H9 (cell line): ENCODE data around the gene TUBB4B. TPM values are rescaled to one million over a fixed set of nuclear protein-coding genes. Genes with fewer than 3 reads are reported as not detected.

Experiments used
- DNase-seq: peaks from one replicate; pipeline ENCODE4 v3.0.0-alpha.2; 2017
- H2AFZ ChIP-seq: one replicate; pipeline ENCODE4 v1.6.1; 2013; ENCODE audit warnings: mild to moderate bottlenecking, low read length, control low read depth, moderate library complexity
- H2AK5ac ChIP-seq: 2 replicates; pipeline ENCODE4 v1.6.1; 2013; ENCODE audit warnings: low read length, control low read depth, mixed read lengths; ENCODE audit not compliant: insufficient read length
- H2BK120ac ChIP-seq: one replicate; pipeline ENCODE4 v1.6.1; 2013; ENCODE audit warnings: low read depth, mild to moderate bottlenecking, low read length, control low read depth, inconsistent platforms; ENCODE audit not compliant: poor library complexity, severe bottlenecking
- H2BK12ac ChIP-seq: 2 replicates; pipeline ENCODE4 v1.6.1; 2013; ENCODE audit warnings: low read length, control low read depth, mixed read lengths, low read depth; ENCODE audit not compliant: insufficient read length
- H2BK15ac ChIP-seq: 2 replicates; pipeline ENCODE4 v1.6.1; 2013; ENCODE audit warnings: low read depth, low read length, control low read depth
- H2BK20ac ChIP-seq: one replicate; pipeline ENCODE4 v1.6.1; 2013; ENCODE audit warnings: low read depth, mild to moderate bottlenecking, low read length, control low read depth, inconsistent platforms; ENCODE audit not compliant: poor library complexity, severe bottlenecking
- H2BK5ac ChIP-seq: 2 replicates; pipeline ENCODE4 v1.6.1; 2013; ENCODE audit warnings: low read length, control low read depth, mixed read lengths; ENCODE audit not compliant: insufficient read length
- H3K14ac ChIP-seq: 2 replicates; pipeline ENCODE4 v1.6.1; 2013; ENCODE audit warnings: low read length, control low read depth; ENCODE audit not compliant: insufficient read depth
- H3K18ac ChIP-seq: 2 replicates; pipeline ENCODE4 v1.6.1; 2013; ENCODE audit warnings: low read depth, mild to moderate bottlenecking, mixed read lengths, low read length, control low read depth; ENCODE audit not compliant: insufficient read length
- H3K23ac ChIP-seq: 2 replicates; pipeline ENCODE4 v1.6.1; 2013; ENCODE audit warnings: low read length, control low read depth, mixed read lengths, low read depth; ENCODE audit not compliant: insufficient read length
- H3K23me2 ChIP-seq: 2 replicates; pipeline ENCODE4 v1.6.1; 2013; ENCODE audit warnings: low read depth, mild to moderate bottlenecking, mixed read lengths, low read length, control low read depth; ENCODE audit not compliant: insufficient read length, poor library complexity, severe bottlenecking
- H3K27ac ChIP-seq: 2 replicates; pipeline ENCODE4 v1.5.1; 2013; ENCODE audit warnings: low read length, control low read depth, mixed read lengths, low read depth; ENCODE audit not compliant: insufficient read length
- H3K27me3 ChIP-seq: 2 replicates; pipeline ENCODE4 v1.6.1; 2013; ENCODE audit warnings: low read length, control low read depth, inconsistent platforms; ENCODE audit not compliant: insufficient read depth
- H3K4ac ChIP-seq: 2 replicates; pipeline ENCODE4 v1.6.1; 2013; ENCODE audit warnings: low read depth, mild to moderate bottlenecking, control low read depth, inconsistent platforms, low read length, moderate library complexity
- H3K4me1 ChIP-seq: 2 replicates; pipeline ENCODE4 v1.6.1; 2013; ENCODE audit warnings: low read length, control low read depth, inconsistent platforms; ENCODE audit not compliant: insufficient read depth
- H3K4me2 ChIP-seq: 2 replicates; pipeline ENCODE4 v1.6.1; 2013; ENCODE audit warnings: low read length, control low read depth, mixed read lengths; ENCODE audit not compliant: insufficient read length, insufficient read depth
- H3K56ac ChIP-seq: 2 replicates; pipeline ENCODE4 v1.6.1; 2013; ENCODE audit warnings: low read depth, mild to moderate bottlenecking, mixed read lengths, low read length, control low read depth; ENCODE audit not compliant: insufficient read length
- H3K79me1 ChIP-seq: 2 replicates; pipeline ENCODE4 v1.6.1; 2013; ENCODE audit warnings: low read depth, mild to moderate bottlenecking, moderate library complexity, low read length, control low read depth, inconsistent platforms; ENCODE audit not compliant: insufficient read depth, poor library complexity, severe bottlenecking
- H3K79me2 ChIP-seq: 2 replicates; pipeline ENCODE4 v1.6.1; 2013; ENCODE audit warnings: low read length, control low read depth, inconsistent platforms; ENCODE audit not compliant: insufficient read depth
- H3K9ac ChIP-seq: 2 replicates; pipeline ENCODE4 v1.6.1; 2013; ENCODE audit warnings: low read length, control low read depth, mixed read lengths; ENCODE audit not compliant: insufficient read length; ENCODE audit errors: extremely low read depth
- H3K9me3 ChIP-seq: one replicate; pipeline ENCODE4 v1.6.1; 2013; ENCODE audit warnings: low read depth, low read length, inconsistent platforms; ENCODE audit not compliant: control insufficient read depth
- H3T11ph ChIP-seq: one replicate; pipeline ENCODE4 v1.6.1; 2013; ENCODE audit warnings: mild to moderate bottlenecking, low read length, control low read depth, inconsistent platforms
- H4K20me1 ChIP-seq: one replicate; pipeline ENCODE4 v1.6.1; 2013; ENCODE audit not compliant: control insufficient read depth, insufficient read length, insufficient read depth
- H4K5ac ChIP-seq: 2 replicates; pipeline ENCODE4 v1.6.1; 2013; ENCODE audit warnings: low read depth, mild to moderate bottlenecking, mixed read lengths, low read length, control low read depth; ENCODE audit not compliant: insufficient read length
- H4K8ac ChIP-seq: replicated peaks from 2 replicates; pipeline ENCODE4 v1.6.1; 2013; ENCODE audit warnings: low read length, control low read depth, mixed read lengths, low read depth; ENCODE audit not compliant: insufficient read length
- H4K91ac ChIP-seq: 2 replicates; pipeline ENCODE4 v1.6.1; 2013; ENCODE audit warnings: low read depth, mild to moderate bottlenecking, moderate library complexity, mixed read lengths, low read length, control low read depth; ENCODE audit not compliant: insufficient read length
- H3K27ac Mint-ChIP-seq, 3 experiments: 2 replicates in 2 of 3; 3 replicates in 1 of 3; pipeline ENCODE4 v1.8.0; 2020 to 2021; ENCODE audit warnings: mixed read lengths in 3 of 3, mild to moderate bottlenecking in 1 of 3, moderate library complexity in 1 of 3
- H3K27me3 Mint-ChIP-seq: 2 replicates; pipeline ENCODE4 v1.8.0; 2021; ENCODE audit warnings: low read depth, mild to moderate bottlenecking, moderate library complexity, mixed read lengths
- H3K36me3 Mint-ChIP-seq, 3 experiments: 2 replicates in 2 of 3; 3 replicates in 1 of 3; pipeline ENCODE4 v1.8.0; 2020 to 2021; ENCODE audit warnings: low read depth in 3 of 3, mixed read lengths in 3 of 3; ENCODE audit not compliant: insufficient read depth in 1 of 3
- H3K4me1 Mint-ChIP-seq, 2 experiments: 2 replicates each; pipeline ENCODE4 v1.8.0; 2020; ENCODE audit warnings: mixed read lengths in 2 of 2
- H3K4me3 Mint-ChIP-seq, 2 experiments: 2 replicates in 1 of 2; 3 replicates in 1 of 2; pipeline ENCODE4 v1.8.0; 2020 to 2021; ENCODE audit warnings: mild to moderate bottlenecking in 2 of 2, mixed read lengths in 2 of 2, moderate library complexity in 1 of 2
- H3K9me3 Mint-ChIP-seq, 2 experiments: 2 replicates in 1 of 2; 3 replicates in 1 of 2; pipeline ENCODE4 v1.8.0; 2020; ENCODE audit warnings: mild to moderate bottlenecking in 2 of 2, mixed read lengths in 2 of 2, moderate library complexity in 1 of 2
- CTCF ChIP-seq: fragments of 200-600 bp; sonication (generic); conservative IDR thresholded peaks from 3 replicates; pipeline ENCODE4 v1.8.0; 2021; ENCODE audit warnings: antibody characterized with exemption, mild to moderate bottlenecking
- WGBS: extraction: QIAGEN DNeasy Blood & Tissue Kit; methylation state at CpG from one replicate; pipeline ENCODE4 v1.1.7; 2013; ENCODE audit warnings: missing lambda C conversion rate, low lambda C conversion rate, mixed read lengths; ENCODE audit not compliant: insufficient read length; ENCODE audit errors: extremely low coverage; 5-methylcytosine and 5-hydroxymethylcytosine counted together
- total RNA-seq: library from RNA; stranded (reverse); gene quantifications from 2 replicates; pipeline ENCODE4 v1.2.1, GENCODE V29; 2021

TUBB4B gene
- total RNA-seq, 1 experiment from 2014 or later: 378 TPM

GRCh38 chr9:137233143-137233980, 7.7 kb upstream of the TUBB4B start:
- Histone ChIP-seq H3K18ac (no peak overlapping the region), H2BK5ac (no peak overlapping the region), H3K14ac (no peak overlapping the region), H3K9ac (no peak overlapping the region), H4K20me1 (no peaks in the 10 kb centered on the region), H3K23ac (no peak overlapping the region), H2BK20ac (no peak overlapping the region), H2AFZ (no peak overlapping the region), H3K9me3 (no peaks in the 10 kb centered on the region), H2BK120ac (no peak overlapping the region), H3K23me2 (no peaks in the 10 kb centered on the region), H2AK5ac (no peak overlapping the region), H3K79me1 (no peaks in the 10 kb centered on the region), H2BK12ac (no peak overlapping the region), H3K27ac (no peak overlapping the region), H2BK15ac (no peak overlapping the region), H3K4me2 (no peak overlapping the region), H4K91ac (no peak overlapping the region), H3K27me3 (no peaks in the 10 kb centered on the region), H3K4me1 (peaks cover 3% of the 10 kb centered on the region; the same call in 1 of the 2 replicates), H3K79me2 (no peaks in the 10 kb centered on the region), H3K56ac (no peak overlapping the region), H3T11ph (no peak overlapping the region), H3K4ac (no peak overlapping the region), H4K8ac (no peak overlapping the region), H4K5ac (no peak overlapping the region)
- peaks cover 8 to 13% of the 10 kb centered on the region in 2 experiments for H3K4me1 Mint-ChIP-seq
- H3K9me3 Mint-ChIP-seq: no peaks in the 10 kb centered on the region
- H3K27me3 Mint-ChIP-seq: peaks cover 7% of the 10 kb centered on the region
- H3K36me3 Mint-ChIP-seq: no peaks in the 10 kb centered on the region
- no CpG with 5 or more reads among the region's 40 CpGs for WGBS
- no peak for DNase-seq
- no peak overlapping the region for H3K27ac Mint-ChIP-seq
- no peak overlapping the region for H3K4me3 Mint-ChIP-seq
- no peak for TF ChIP-seq CTCF
